Measurements from ENCODE around the gene ATP13A1. TPM values are rescaled to one million over a fixed set of nuclear protein-coding genes. Genes with fewer than 3 reads are reported as not detected.
A peak's percentile ranks its signal among the peaks of the same experiment; 100 is the strongest.

Gene ATP13A1
- polyA plus RNA-seq, 3 donors = 16.9 to 106 (median 21.9) TPM

DNA sequence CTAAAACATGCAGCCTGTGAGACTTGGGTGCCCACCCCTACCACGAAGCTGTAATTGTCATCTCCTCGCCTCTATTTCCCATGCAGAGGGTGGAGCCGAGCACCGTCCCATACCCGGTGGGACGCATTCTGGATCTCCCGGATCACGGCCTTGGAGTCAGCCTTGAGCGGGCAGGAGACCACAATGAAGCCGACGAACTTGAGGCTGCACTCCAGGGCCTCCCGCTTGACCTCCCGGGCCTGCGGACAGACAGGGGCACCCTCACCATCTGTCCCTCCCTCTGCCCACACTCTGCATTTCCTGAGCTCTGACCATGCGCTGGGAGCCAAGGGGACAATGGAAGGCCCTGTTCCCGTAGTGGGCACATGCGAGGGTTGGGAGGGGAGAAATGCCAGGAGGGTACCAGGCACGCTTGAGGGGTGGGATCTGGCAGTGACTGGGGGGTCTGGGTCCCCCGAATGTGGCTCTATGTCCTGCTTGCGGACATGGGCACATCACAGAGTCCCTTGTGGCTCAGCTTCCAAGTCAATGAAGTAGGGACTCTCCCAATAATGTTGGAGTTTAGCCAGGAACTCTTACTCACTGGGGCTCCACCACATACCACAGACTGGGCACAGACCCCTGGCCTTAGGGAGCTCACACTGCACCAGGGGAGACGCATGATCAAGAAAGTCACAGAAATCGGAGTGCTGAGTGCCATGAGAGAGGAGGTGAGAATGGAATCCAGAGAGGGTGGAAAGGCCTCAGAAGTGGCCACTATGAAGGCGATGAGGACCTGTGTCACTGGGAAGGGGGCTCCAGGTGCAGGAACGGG lies 10.8 kb downstream of the ATP13A1 start:
- H3K4me1 Mint-ChIP-seq = no peaks in the 10 kb centered on the region
- no peak for TF ChIP-seq CTCF (IDR thresholded peaks at IDR 0.05)
- peaks cover 0 to 7% (median 2%) of the 10 kb centered on the region in 3 donors for H3K27me3 Mint-ChIP-seq (ENCODE audit: low read depth in 3 of 3)
- H3K36me3 Mint-ChIP-seq = peaks cover 85 to 100% of the 10 kb centered on the region in 2 donors
- H3K79me2 ChIP-seq (ENCODE audit: insufficient read depth, low read length) = no peaks in the 10 kb centered on the region
- H3K9me3 Mint-ChIP-seq = no peaks in the 10 kb centered on the region
- no peak overlapping the region for H2AFZ ChIP-seq (ENCODE audit: insufficient read depth, low read depth, low read length, poor library complexity, severe bottlenecking)
- H3K4me3 ChIP-seq (replicated peaks in 1 of 3; ENCODE audit: low read depth in 2 of 3, low read length in 3 of 3) = no peak overlapping the region
- DNase-seq = no peak
- intact Hi-C loops (cut with micrococcal nuclease) = no loop called here
- H3K27me3 ChIP-seq (ENCODE audit: control insufficient read depth in 2 of 2, insufficient read depth in 2 of 2, low read length in 2 of 2) = no peaks in the 10 kb centered on the region
- H4K20me1 ChIP-seq (ENCODE audit: insufficient read depth, low read length) = peaks cover 15% of the 10 kb centered on the region
- H3K4me2 ChIP-seq (replicated peaks; ENCODE audit: extremely low read depth, low read length, poor library complexity, severe bottlenecking) = no peak overlapping the region
- no peaks in the 10 kb centered on the region for H3K4me1 ChIP-seq (ENCODE audit: control insufficient read depth in 1 of 2, insufficient read depth in 2 of 2, low read length in 2 of 2)
- no peak overlapping the region for H3K27ac ChIP-seq (ENCODE audit: low read depth in 1 of 2, low read length in 2 of 2)
- H3K4me3 Mint-ChIP-seq = no peak overlapping the region
- H3K9ac ChIP-seq (ENCODE audit: insufficient read depth, low read length, poor library complexity, severe bottlenecking) = no peak overlapping the region
- no peaks in the 10 kb centered on the region for H3K9me3 ChIP-seq (replicated peaks in 1 of 2; ENCODE audit: control insufficient read depth in 1 of 2, insufficient read depth in 1 of 2, low read length in 2 of 2)
- H3K27ac Mint-ChIP-seq = peak overlapping the region in 1 of 7 donors; percentile 63
- H3K36me3 ChIP-seq (replicated peaks in 1 of 2; ENCODE audit: control insufficient read depth in 1 of 2, insufficient read depth in 2 of 2, low read length in 2 of 2) = peaks cover 93 to 98% of the 10 kb centered on the region in 2 donors
- 98% methylated on average over 15 of the region's 24 CpGs for WGBS (ENCODE audit: insufficient coverage)

DNA sequence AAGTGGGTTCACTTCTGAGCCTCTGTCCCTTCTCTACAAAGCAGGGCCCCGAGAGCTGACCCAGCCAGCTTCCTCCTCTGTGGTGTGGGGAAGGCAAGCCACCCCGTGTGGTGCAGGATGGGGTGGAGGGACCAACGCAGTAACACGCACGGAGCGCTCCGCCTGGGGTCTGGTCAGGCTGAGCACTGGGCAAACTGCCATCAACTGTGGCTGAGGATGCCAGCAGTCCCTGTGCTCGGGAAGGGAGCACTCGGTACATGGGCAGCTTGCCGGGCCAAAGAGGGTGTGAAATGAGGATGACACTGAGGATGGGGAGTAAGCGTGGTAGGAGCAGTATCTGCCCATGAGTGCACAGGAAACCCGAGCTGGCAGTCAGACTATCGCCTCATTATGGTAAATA lies 12.4 kb downstream of the ATP13A1 start:
- no peak overlapping the region for H3K27ac ChIP-seq (ENCODE audit: low read depth in 1 of 2, low read length in 2 of 2)
- Mint-ChIP-seq H3K27me3 (ENCODE audit: low read depth in 3 of 3) (peaks cover 0 to 7% (median 2%) of the 10 kb centered on the region in 3 donors), H3K4me3 (no peak overlapping the region), H3K27ac (peak overlapping the region in 2 of 7 donors; percentile 21 to 61), H3K9me3 (no peaks in the 10 kb centered on the region), H3K4me1 (no peaks in the 10 kb centered on the region), H3K36me3 (peaks cover 83 to 100% of the 10 kb centered on the region in 2 donors)
- H3K27me3 ChIP-seq (ENCODE audit: control insufficient read depth in 2 of 2, insufficient read depth in 2 of 2, low read length in 2 of 2) = no peaks in the 10 kb centered on the region
- no peaks in the 10 kb centered on the region for H3K4me1 ChIP-seq (ENCODE audit: control insufficient read depth in 1 of 2, insufficient read depth in 2 of 2, low read length in 2 of 2)
- peaks cover 11% of the 10 kb centered on the region for H4K20me1 ChIP-seq (ENCODE audit: insufficient read depth, low read length)
- 31% methylated on average over 12 of the region's 13 CpGs for WGBS (ENCODE audit: insufficient coverage)
- intact Hi-C loops (cut with micrococcal nuclease) = no loop called here
- no peaks in the 10 kb centered on the region for H3K9me3 ChIP-seq (replicated peaks in 1 of 2; ENCODE audit: control insufficient read depth in 1 of 2, insufficient read depth in 1 of 2, low read length in 2 of 2)
- DNase-seq = no peak
- H3K79me2 ChIP-seq (ENCODE audit: insufficient read depth, low read length) = no peaks in the 10 kb centered on the region
- TF ChIP-seq CTCF (IDR thresholded peaks at IDR 0.05) = no peak
- H3K4me2 ChIP-seq (replicated peaks; ENCODE audit: extremely low read depth, low read length, poor library complexity, severe bottlenecking) = no peak overlapping the region
- H3K4me3 ChIP-seq (replicated peaks in 1 of 3; ENCODE audit: low read depth in 2 of 3, low read length in 3 of 3) = no peak overlapping the region
- no peak overlapping the region for H2AFZ ChIP-seq (ENCODE audit: insufficient read depth, low read depth, low read length, poor library complexity, severe bottlenecking)
- no peak overlapping the region for H3K9ac ChIP-seq (ENCODE audit: insufficient read depth, low read length, poor library complexity, severe bottlenecking)
- peaks cover 93 to 98% of the 10 kb centered on the region in 2 donors for H3K36me3 ChIP-seq (replicated peaks in 1 of 2; ENCODE audit: control insufficient read depth in 1 of 2, insufficient read depth in 2 of 2, low read length in 2 of 2)

Measured in CD14-positive monocyte (primary cell).